HCT116 (cell line): ENCODE results near the gene ZNF620. TPM values are rescaled to one million over a fixed set of nuclear protein-coding genes. Genes with fewer than 3 reads are reported as not detected.

Experiments
- ATAC-seq: fragments of 200-7000 bp; cut with Tn5 transposase; 2 replicates; pipeline ENCODE4 v1.9.1; 2020; ENCODE audit warnings: mild to moderate bottlenecking, moderate library complexity
- BruUV-seq: library from RNA; stranded (reverse); fragments of 400-500 nt; replicated peaks from 2 replicates; lab custom pipeline; 2021; lab: Mats Ljungman, UMichigan
- CTCF ChIA-PET: fragments of 300-600 bp; sonication (Branson Sonifier 250); formaldehyde crosslinking; loops from one replicate; lab custom pipeline; 2021; ENCODE audit warnings: antibody characterized with exemption; lab: Charles Lee
- POLR2A ChIA-PET: fragments of 300-600, 350-600 bp; sonication (Branson Sonifier 250); formaldehyde crosslinking; loops from one replicate; lab custom pipeline; 2021; ENCODE audit warnings: antibody characterized with exemption; lab: Charles Lee
- RAD21 ChIA-PET, 2 experiments: fragments of 300-600 bp; sonication (Branson Sonifier 250); formaldehyde crosslinking; loops; one replicate each; lab custom pipeline; 2023; ENCODE audit warnings: low total read pairs in 2 of 2; ENCODE audit not compliant: uncharacterized antibody in 2 of 2, unreplicated experiment in 2 of 2, low non-redundant PET in 1 of 2; lab: Charles Lee
- DNase-seq: peaks from one replicate; pipeline ENCODE4 v3.0.0-alpha.2; 2010; ENCODE audit warnings: low read depth, low spot score
- H2AFZ ChIP-seq: fragments of 200-600 bp; shearing (Covaris generic), sonication (generic); 2 replicates; pipeline ENCODE4 v1.6.1; 2017; ENCODE audit warnings: low read depth, mixed run types, mixed read lengths, antibody characterized with exemption, low read length; ENCODE audit not compliant: poor library complexity, severe bottlenecking
- H3K27ac ChIP-seq: 2 replicates; pipeline ENCODE4 v1.5.1; 2012; ENCODE audit warnings: low read depth, low read length
- H3K27me3 ChIP-seq: fragments of 200-600 bp; sonication (generic); 2 replicates; pipeline ENCODE4 v1.6.1; 2016; ENCODE audit warnings: mixed run types, low read length, mixed read lengths; ENCODE audit not compliant: insufficient read depth
- H3K36me3 ChIP-seq, 2 experiments: fragments of 200-500 bp in 1 of 2; fragments of 200-600 bp in 1 of 2; sonication (Bioruptor generic) in 1 of 2; sonication (generic) in 1 of 2; 2 replicates each; pipeline versions ENCODE4 v1.5.1 to v1.6.1; 2014 to 2016; ENCODE audit warnings: low read length in 2 of 2, inconsistent platforms in 1 of 2, mixed read lengths in 1 of 2, mixed run types in 1 of 2; ENCODE audit not compliant: insufficient read depth in 2 of 2, control insufficient read depth in 1 of 2
- H3K4me1 ChIP-seq, 2 experiments: fragments of 200-600 bp in 1 of 2; sonication (generic) in 1 of 2; 2 replicates each; pipeline versions ENCODE4 v1.5.1 to v1.6.1; 2012 to 2017; ENCODE audit warnings: low read length in 2 of 2, inconsistent platforms in 1 of 2, mild to moderate bottlenecking in 1 of 2, mixed read lengths in 1 of 2, mixed run types in 1 of 2, moderate library complexity in 1 of 2; ENCODE audit not compliant: insufficient read depth in 2 of 2, control insufficient read depth in 1 of 2
- H3K4me2 ChIP-seq: fragments of 200-600 bp; sonication (generic); 2 replicates; pipeline ENCODE4 v1.6.1; 2017; ENCODE audit warnings: mixed run types, low read length, mixed read lengths
- H3K4me3 ChIP-seq, 2 experiments: fragments of 200-600 bp in 1 of 2; sonication (generic) in 1 of 2; replicated peaks in 1 of 2; 2 replicates each; pipeline ENCODE4 v1.5.1; 2011 to 2016; ENCODE audit warnings: low read length in 2 of 2, control low read depth in 1 of 2, low read depth in 1 of 2, mild to moderate bottlenecking in 1 of 2, mixed read lengths in 1 of 2, mixed run types in 1 of 2
- H3K79me2 ChIP-seq: fragments of 200-600 bp; sonication (generic); 2 replicates; pipeline ENCODE4 v1.6.1; 2017; ENCODE audit warnings: mild to moderate bottlenecking, mixed run types, low read length, moderate library complexity, mixed read lengths; ENCODE audit not compliant: insufficient read depth
- H3K9ac ChIP-seq: fragments of 200-600 bp; sonication (generic); 2 replicates; pipeline ENCODE4 v1.6.1; 2016; ENCODE audit warnings: low read length, mixed read lengths
- H3K9me2 ChIP-seq: fragments of 200-600 bp; sonication (generic), shearing (Covaris generic); 2 replicates; pipeline ENCODE4 v1.6.1; 2017; ENCODE audit warnings: mixed run types, mild to moderate bottlenecking, moderate library complexity; ENCODE audit not compliant: insufficient read depth
- H3K9me3 ChIP-seq, 2 experiments: fragments of 200-500 bp in 1 of 2; fragments of 200-600 bp in 1 of 2; sonication (Bioruptor generic) in 1 of 2; sonication (generic) in 1 of 2; 2 replicates each; pipeline ENCODE4 v1.6.1; 2014 to 2017; ENCODE audit warnings: low read length in 2 of 2, mixed read lengths in 2 of 2, inconsistent platforms in 1 of 2, low read depth in 1 of 2, mild to moderate bottlenecking in 1 of 2, mixed run types in 1 of 2, moderate library complexity in 1 of 2; ENCODE audit not compliant: control insufficient read depth in 1 of 2, insufficient read depth in 1 of 2
- H4K20me1 ChIP-seq: fragments of 200-600 bp; sonication (generic), shearing (Covaris generic); 2 replicates; pipeline ENCODE4 v1.6.1; 2017; ENCODE audit warnings: mixed run types, mild to moderate bottlenecking, moderate library complexity; ENCODE audit not compliant: insufficient read depth
- CTCF ChIP-seq, 3 experiments: fragments of 200-600 bp in 1 of 3; sonication (generic) in 1 of 3; IDR thresholded peaks in 2 of 3; conservative IDR thresholded peaks in 1 of 3; 2 replicates each; pipeline ENCODE4 v1.5.1; 2012 to 2017; ENCODE audit warnings: low read depth in 2 of 3, low read length in 2 of 3, antibody characterized with exemption in 1 of 3, borderline replicate concordance in 1 of 3, control low read depth in 1 of 3, mild to moderate bottlenecking in 1 of 3, mixed read lengths in 1 of 3, mixed run types in 1 of 3, moderate library complexity in 1 of 3; ENCODE audit not compliant: insufficient read depth in 1 of 3
- POLR2A ChIP-seq: IDR thresholded peaks from 2 replicates; pipeline ENCODE4 v1.7.0; 2011; ENCODE audit warnings: borderline replicate concordance; ENCODE audit not compliant: insufficient read depth, insufficient read length; ENCODE audit errors: extremely low read depth
- POLR2AphosphoS5 ChIP-seq: IDR thresholded peaks from 2 replicates; pipeline ENCODE4 v1.6.1; 2011; ENCODE audit warnings: mild to moderate bottlenecking, low read depth, low read length, moderate library complexity
- RAD21 ChIP-seq: IDR thresholded peaks from 2 replicates; pipeline ENCODE4 v1.6.1; 2012; ENCODE audit warnings: low read depth, mild to moderate bottlenecking
- SIN3A ChIP-seq: IDR thresholded peaks from 2 replicates; pipeline ENCODE4 v1.6.1; 2012; ENCODE audit warnings: low read depth
- SP1 ChIP-seq: IDR thresholded peaks from 2 replicates; pipeline ENCODE4 v1.6.1; 2012; ENCODE audit warnings: low read depth
- SRF ChIP-seq: IDR thresholded peaks from 2 replicates; pipeline ENCODE4 v1.6.1; 2012; ENCODE audit warnings: low read depth
- YY1 ChIP-seq: IDR thresholded peaks from 2 replicates; pipeline ENCODE4 v1.6.1; 2011; ENCODE audit warnings: low read length, low read depth, moderate library complexity, mild to moderate bottlenecking; ENCODE audit not compliant: insufficient replicate concordance; ENCODE audit errors: extremely low read depth
- ZFX ChIP-seq: fragments of 450-650 bp; IDR thresholded peaks from 2 replicates; pipeline ENCODE4 v1.6.1; 2017
- ZNF274 ChIP-seq: fragments of 200-500 bp; sonication (Bioruptor generic); IDR thresholded peaks from 2 replicates; pipeline ENCODE4 v1.6.1; 2014; ENCODE audit warnings: mild to moderate bottlenecking, low read depth, low read length, inconsistent platforms
- intact Hi-C: fragments of 100-400 bp; cut with micrococcal nuclease; formaldehyde crosslinking; loops from 2 replicates; pipeline ENCODE4 v1.10.0; 2022
- total RNA-seq: library from RNA; stranded (reverse); gene quantifications from one replicate; pipeline ENCODE4 v1.2.1, GENCODE V29; 2021; ENCODE audit not compliant: unreplicated experiment
- TF ChIP-seq, protein P1 (sequence below): IDR thresholded peaks from 2 replicates; pipeline ENCODE4 v1.6.1; 2012; ENCODE audit warnings: low read depth
- TF ChIP-seq, protein P2 (sequence below): IDR thresholded peaks from 2 replicates; pipeline ENCODE4 v1.6.1; 2012

ZNF620 gene
- total RNA-seq, 1 experiment from 2014 or later: 10.2 TPM

- TF ChIP-seq, protein P1, sequence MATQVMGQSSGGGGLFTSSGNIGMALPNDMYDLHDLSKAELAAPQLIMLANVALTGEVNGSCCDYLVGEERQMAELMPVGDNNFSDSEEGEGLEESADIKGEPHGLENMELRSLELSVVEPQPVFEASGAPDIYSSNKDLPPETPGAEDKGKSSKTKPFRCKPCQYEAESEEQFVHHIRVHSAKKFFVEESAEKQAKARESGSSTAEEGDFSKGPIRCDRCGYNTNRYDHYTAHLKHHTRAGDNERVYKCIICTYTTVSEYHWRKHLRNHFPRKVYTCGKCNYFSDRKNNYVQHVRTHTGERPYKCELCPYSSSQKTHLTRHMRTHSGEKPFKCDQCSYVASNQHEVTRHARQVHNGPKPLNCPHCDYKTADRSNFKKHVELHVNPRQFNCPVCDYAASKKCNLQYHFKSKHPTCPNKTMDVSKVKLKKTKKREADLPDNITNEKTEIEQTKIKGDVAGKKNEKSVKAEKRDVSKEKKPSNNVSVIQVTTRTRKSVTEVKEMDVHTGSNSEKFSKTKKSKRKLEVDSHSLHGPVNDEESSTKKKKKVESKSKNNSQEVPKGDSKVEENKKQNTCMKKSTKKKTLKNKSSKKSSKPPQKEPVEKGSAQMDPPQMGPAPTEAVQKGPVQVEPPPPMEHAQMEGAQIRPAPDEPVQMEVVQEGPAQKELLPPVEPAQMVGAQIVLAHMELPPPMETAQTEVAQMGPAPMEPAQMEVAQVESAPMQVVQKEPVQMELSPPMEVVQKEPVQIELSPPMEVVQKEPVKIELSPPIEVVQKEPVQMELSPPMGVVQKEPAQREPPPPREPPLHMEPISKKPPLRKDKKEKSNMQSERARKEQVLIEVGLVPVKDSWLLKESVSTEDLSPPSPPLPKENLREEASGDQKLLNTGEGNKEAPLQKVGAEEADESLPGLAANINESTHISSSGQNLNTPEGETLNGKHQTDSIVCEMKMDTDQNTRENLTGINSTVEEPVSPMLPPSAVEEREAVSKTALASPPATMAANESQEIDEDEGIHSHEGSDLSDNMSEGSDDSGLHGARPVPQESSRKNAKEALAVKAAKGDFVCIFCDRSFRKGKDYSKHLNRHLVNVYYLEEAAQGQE: no peak
These were observed 28.4 kb downstream of the ZNF620 start (continued) for GRCh38 chr3:40534283-40534682.

DNA sequence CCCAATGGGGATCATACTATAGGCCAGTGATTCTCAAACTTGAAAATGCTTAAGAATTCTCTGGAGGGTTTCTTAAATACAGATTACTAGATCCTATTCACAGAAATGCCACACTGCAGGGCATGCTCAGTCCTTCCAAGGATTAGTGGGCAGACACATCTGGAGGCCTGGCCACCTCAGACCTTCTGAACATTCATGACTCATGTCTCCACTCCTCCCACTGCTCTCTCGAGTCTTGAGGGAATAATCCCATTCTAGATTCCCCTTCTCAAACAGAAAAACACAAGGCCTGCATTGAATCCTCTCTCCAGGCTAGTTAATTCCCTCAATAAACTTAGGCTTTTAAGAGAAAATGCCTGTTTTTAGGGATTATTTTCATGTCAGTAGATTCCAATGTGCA lies 41.0 kb downstream of the ZNF620 start:
- no peak for TF ChIP-seq SRF
- no peak for TF ChIP-seq ZFX
- TF ChIP-seq SIN3A: no peak
- no peak for TF ChIP-seq POLR2A
- TF ChIP-seq CTCF (IDR thresholded peaks at IDR 0.05 in 2 of 3, conservative IDR thresholded peaks at IDR 0.05 in 1 of 3; ENCODE audit: borderline replicate concordance in 1 of 3, insufficient read depth in 1 of 3, low read depth in 2 of 3, low read length in 2 of 3): no peak
- TF ChIP-seq YY1: no peak
- TF ChIP-seq, protein P2, sequence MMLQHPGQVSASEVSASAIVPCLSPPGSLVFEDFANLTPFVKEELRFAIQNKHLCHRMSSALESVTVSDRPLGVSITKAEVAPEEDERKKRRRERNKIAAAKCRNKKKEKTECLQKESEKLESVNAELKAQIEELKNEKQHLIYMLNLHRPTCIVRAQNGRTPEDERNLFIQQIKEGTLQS: no peak
- no peak for TF ChIP-seq SP1
- no peak for TF ChIP-seq RAD21
- no peak for TF ChIP-seq POLR2AphosphoS5
- TF ChIP-seq ZNF274: no peak
- ChIA-PET POLR2A (no interaction called here), CTCF (no interaction called here), RAD21 (no interaction called here)
- Histone ChIP-seq H3K9me3 (no peaks in the 10 kb centered on the region), H3K4me3 (no peak overlapping the region), H3K79me2 (no peaks in the 10 kb centered on the region), H3K9ac (no peak overlapping the region), H4K20me1 (no peaks in the 10 kb centered on the region), H3K9me2 (no peaks in the 10 kb centered on the region), H3K27me3 (no peaks in the 10 kb centered on the region), H3K4me1 (peaks cover 0 to 5% of the 10 kb centered on the region in 2 experiments; a peak in 1 of 4 replicates), H3K36me3 (no peaks in the 10 kb centered on the region), H3K4me2 (peak overlapping the region; percentile 18; the same call in 1 of the 2 replicates), H2AFZ (no peak overlapping the region), H3K27ac (no peak overlapping the region)
- no TSS peak for BruUV-seq
- no peak for DNase-seq
- intact Hi-C loops: loop anchor here (10.0 kb wide), 1 partner anchor 352 kb away; no protein-coding TSS in a partner anchor
- peak; percentile 67 for ATAC-seq
